Skeletal muscle satellite cell (primary cell): ENCODE measurements around the gene CDH7.

Experiments used
- H3K27me3 ChIP-seq: 2 replicates; pipeline ENCODE4 v1.7.0; 2013; ENCODE audit warnings: low read length; ENCODE audit not compliant: control insufficient read depth, insufficient read depth
- H3K36me3 ChIP-seq: 2 replicates; pipeline ENCODE4 v1.7.0; 2013; ENCODE audit warnings: mild to moderate bottlenecking, control low read depth, low read length; ENCODE audit not compliant: insufficient read depth
- H3K4me1 ChIP-seq: 2 replicates; pipeline ENCODE4 v1.7.0; 2013; ENCODE audit warnings: low read length; ENCODE audit not compliant: control insufficient read depth, insufficient read depth
- H3K4me2 ChIP-seq: 2 replicates; pipeline ENCODE4 v1.7.0; 2013; ENCODE audit warnings: mild to moderate bottlenecking, low read length
- H3K4me3 ChIP-seq: 2 replicates; pipeline ENCODE4 v1.7.0; 2013; ENCODE audit warnings: low read length
- H3K9ac ChIP-seq: 2 replicates; pipeline ENCODE4 v1.7.0; 2013; ENCODE audit warnings: mild to moderate bottlenecking, low read depth, low read length, moderate library complexity
- H3K9me3 ChIP-seq: replicated peaks from 2 replicates; pipeline ENCODE4 v1.7.0; 2013; ENCODE audit warnings: mild to moderate bottlenecking, control low read depth, low read length

CDH7 gene

DNA sequence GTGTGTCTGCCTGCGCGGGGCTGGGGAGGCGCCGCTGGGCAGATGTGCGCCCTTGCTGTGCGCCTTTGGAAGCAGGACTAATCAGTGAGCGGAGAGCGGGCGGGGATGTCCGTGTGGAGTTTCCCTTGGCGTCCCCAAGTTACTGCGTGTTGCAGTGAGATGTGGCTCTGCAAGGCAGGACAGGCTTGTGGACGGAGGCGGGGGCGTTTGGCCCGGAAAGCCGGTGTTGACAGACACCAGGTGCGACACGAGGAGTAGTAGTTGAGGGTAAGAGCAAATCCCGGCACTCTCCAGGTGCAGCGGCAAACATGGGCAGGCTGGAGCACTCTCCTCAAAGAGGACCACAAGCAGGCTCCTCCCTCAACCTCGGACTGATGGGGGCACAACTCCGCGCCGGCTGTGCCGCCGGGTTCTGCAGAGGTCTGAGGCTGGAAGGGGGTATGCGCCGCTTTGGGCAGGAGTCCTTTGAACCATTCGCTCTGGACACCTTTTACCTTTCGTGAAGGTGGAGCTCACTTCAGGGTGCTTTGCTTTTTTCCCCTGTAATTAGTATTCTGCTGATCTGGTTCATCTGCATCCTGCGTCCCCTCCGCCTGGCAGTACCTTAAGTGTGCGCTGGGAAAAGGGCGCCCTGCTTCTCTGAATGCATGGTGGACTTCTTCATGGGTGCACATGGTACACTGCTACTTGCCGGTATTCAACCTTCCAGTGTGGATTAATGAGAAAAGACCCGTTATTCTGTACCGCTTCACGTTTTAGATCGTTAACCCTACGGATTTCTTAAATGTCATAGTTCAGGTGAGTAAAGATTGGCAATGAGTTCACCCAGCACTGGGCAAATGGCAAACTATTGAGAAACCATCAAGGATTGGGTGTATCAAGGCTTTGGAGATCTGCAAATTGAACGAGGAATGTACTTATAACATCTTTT lies 608 bp downstream of the CDH7 start:
- no peak overlapping the region for H3K4me2 ChIP-seq
- no peaks in the 10 kb centered on the region for H3K36me3 ChIP-seq
- no peaks in the 10 kb centered on the region for H3K27me3 ChIP-seq
- no peak overlapping the region for H3K9ac ChIP-seq
- H3K9me3 ChIP-seq, result no peaks in the 10 kb centered on the region
- H3K4me1 ChIP-seq, result no peaks in the 10 kb centered on the region
- no peak overlapping the region for H3K4me3 ChIP-seq

DNA sequence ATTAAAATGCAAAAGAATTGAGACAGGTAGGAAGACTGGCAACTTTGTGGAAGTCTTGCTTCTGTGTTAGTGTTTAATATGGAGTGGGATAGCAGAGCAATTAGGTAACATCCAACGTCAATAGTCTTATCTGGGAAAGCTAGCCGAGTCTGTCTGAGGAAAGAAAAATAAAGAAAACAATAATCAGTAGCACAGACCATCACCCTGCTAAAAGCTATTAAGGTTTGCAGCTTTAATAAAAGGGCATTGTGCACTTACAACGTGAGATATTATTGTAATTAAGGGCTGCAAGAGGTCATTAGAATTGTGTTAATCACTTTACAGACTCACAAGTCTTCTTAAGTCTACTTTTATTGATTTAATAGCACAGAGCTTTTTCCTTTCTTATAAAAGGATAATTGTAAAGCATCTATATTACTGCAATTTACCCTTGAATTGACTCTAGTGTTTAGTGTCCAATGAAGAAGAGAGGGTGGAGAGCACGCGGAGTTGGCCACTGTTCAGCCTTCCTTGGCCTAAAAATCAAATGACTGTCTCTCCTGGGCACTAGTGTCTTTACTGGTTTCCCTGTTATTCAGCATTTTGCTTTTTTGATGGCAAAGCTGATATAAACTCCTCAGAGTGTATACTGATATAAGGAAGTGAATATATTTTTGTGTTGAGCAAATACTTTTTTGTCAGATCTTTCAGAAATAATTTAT lies 2.0 kb downstream of the CDH7 start:
- no peak overlapping the region for H3K4me3 ChIP-seq
- H3K27me3 ChIP-seq, result no peaks in the 10 kb centered on the region

DNA sequence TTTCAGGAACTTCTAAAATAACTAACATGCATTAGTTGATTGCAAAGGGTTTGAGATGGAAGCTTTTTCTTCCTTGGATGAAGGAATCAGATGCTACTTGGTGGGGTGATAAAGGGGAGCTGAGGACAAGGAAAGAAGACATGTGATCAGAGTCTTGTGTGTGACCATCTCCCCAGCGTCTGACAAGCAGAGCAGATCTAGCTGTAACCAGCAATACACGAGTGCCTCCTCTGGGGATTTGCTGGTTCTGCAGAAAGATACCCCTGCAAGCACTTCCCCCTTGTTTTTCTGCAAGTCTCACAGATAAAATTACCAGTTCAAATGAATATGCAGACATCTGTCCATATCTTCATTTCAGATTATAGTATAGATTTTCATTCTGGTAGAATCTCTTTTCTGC lies 2.7 kb downstream of the CDH7 start:
- no peaks in the 10 kb centered on the region for H3K9me3 ChIP-seq
- no peaks in the 10 kb centered on the region for H3K4me1 ChIP-seq
- H3K4me3 ChIP-seq, result no peak overlapping the region
- no peaks in the 10 kb centered on the region for H3K27me3 ChIP-seq
- H3K9ac ChIP-seq, result no peak overlapping the region
- no peaks in the 10 kb centered on the region for H3K36me3 ChIP-seq
- H3K4me2 ChIP-seq, result no peak overlapping the region

More for the DNA sequence above, 2.0 kb downstream of the CDH7 start:
- Histone ChIP-seq H3K36me3 (no peaks in the 10 kb centered on the region), H3K9me3 (no peaks in the 10 kb centered on the region), H3K9ac (no peak overlapping the region), H3K4me2 (no peak overlapping the region), H3K4me1 (no peaks in the 10 kb centered on the region)

DNA sequence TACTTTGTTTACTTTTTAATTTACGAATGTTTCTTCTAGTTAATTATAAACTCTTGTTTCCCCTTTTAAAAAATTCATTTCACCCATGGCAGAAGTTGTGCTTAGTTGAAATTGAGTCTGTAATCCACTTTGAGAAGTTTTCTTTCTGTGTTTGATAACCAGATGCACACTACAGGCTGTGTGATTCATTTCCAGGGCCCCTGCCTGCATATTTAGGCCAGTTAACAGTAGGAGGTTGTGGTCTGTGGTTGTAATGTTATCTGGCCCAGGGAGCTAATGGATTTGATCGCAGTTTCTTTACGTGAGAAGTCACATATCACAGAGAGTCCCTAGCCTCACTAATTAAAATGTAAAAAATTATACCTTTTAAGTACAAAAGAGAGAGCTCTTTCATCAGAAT lies 3.3 kb downstream of the CDH7 start:
- Histone ChIP-seq H3K4me3 (no peak overlapping the region), H3K36me3 (no peaks in the 10 kb centered on the region), H3K4me1 (no peaks in the 10 kb centered on the region), H3K9ac (no peak overlapping the region), H3K9me3 (no peaks in the 10 kb centered on the region), H3K27me3 (no peaks in the 10 kb centered on the region), H3K4me2 (no peak overlapping the region)

DNA sequence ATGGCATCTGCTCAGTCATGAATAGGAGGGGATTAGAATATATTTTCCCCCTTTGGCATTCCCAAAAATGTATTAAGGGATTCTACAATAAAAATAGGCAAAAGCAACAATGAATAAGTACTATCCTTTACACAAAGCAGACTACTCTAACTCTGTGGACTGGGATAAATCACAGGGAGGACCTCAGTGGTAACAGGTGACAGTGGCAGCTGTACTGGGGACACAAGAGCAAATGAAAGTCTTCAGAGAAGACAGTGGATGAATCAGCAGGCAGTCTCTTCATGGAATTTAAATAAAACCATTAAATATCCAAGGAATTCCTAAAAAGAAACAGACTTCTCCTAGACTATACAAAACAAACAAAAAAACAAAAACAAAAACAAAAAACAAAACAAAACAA lies 4.8 kb downstream of the CDH7 start:
- H3K4me3 ChIP-seq, result no peak overlapping the region
- no peak overlapping the region for H3K9ac ChIP-seq
- H3K27me3 ChIP-seq, result no peaks in the 10 kb centered on the region
- no peaks in the 10 kb centered on the region for H3K9me3 ChIP-seq
- no peaks in the 10 kb centered on the region for H3K4me1 ChIP-seq
- H3K4me2 ChIP-seq, result no peak overlapping the region
- H3K36me3 ChIP-seq, result no peaks in the 10 kb centered on the region

DNA sequence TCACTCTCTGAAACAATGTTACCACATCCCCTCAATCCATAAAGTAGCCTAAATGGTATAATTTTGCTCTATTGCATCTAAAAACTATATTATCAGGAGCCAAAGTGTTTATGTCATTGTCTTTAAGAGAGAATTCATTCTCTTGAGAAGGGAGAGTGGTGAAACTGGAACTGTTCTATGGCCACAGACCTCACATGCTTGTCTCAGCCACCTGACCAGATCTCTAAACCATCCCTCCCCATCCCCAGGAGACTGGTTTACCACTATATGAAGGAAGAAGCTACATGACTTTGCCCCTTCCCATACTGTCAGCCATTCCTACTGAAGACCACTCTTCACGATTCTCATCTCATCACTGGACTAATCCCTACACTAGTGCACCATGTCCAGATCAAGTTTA lies 9.6 kb downstream of the CDH7 start:
- H3K36me3 ChIP-seq, result no peaks in the 10 kb centered on the region
- H3K9ac ChIP-seq, result no peak overlapping the region
- H3K4me1 ChIP-seq, result no peaks in the 10 kb centered on the region
- H3K4me3 ChIP-seq, result no peak overlapping the region
- no peaks in the 10 kb centered on the region for H3K9me3 ChIP-seq
- H3K27me3 ChIP-seq, result no peaks in the 10 kb centered on the region
- H3K4me2 ChIP-seq, result no peak overlapping the region

DNA sequence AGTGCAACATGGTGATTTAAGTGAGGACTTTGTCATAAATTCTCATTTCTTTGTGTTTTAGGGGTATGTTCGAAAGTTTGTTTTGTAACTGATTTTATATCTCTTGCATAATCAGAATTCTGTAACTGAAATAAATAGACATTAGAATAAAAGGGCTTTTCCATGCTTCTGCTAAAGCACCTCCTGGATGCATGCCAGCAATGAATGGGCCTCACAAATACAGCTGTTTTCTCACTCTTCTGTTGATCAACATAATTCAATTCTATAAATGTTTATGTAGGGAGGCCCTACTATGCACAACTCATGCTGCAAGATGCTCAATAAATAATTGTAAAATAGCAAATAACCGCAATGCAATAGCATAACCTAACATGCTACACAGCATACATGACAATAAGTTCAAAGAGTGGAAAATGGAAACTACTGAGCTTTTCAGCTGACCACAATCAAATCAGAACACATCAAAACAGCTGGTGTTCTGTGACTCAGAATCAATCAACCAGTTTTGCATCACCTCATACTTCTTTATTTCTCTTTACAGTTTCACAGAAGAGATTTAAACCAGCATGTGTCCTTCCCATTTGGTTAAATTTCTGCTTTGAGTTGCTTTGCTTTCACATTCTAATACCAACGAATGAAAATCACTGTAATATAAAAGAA lies 11.0 kb downstream of the CDH7 start:
- no peaks in the 10 kb centered on the region for H3K27me3 ChIP-seq
- H3K4me1 ChIP-seq, result no peaks in the 10 kb centered on the region
- H3K4me2 ChIP-seq, result no peak overlapping the region
- H3K4me3 ChIP-seq, result no peak overlapping the region
- H3K9me3 ChIP-seq, result no peaks in the 10 kb centered on the region
- no peaks in the 10 kb centered on the region for H3K36me3 ChIP-seq
- no peak overlapping the region for H3K9ac ChIP-seq

DNA sequence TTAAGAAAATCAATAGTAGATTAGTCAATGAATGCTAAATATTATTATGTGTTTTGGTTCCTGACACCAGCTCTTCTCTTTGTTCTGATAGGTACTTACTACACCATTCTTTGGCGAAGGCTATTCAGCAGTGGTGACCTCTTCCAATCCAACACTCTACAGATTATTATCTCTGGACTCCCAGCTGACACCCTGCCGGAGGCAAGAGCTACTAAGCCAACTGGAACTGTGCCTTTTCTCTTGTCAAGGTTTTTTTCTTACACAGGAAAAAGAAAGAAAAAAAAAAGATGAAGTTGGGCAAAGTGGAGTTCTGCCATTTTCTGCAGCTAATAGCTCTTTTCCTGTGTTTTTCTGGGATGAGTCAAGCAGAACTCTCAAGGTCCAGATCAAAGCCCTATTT lies 11.7 kb downstream of the CDH7 start:
- H3K4me2 ChIP-seq, result no peak overlapping the region
- no peak overlapping the region for H3K4me3 ChIP-seq
- no peak overlapping the region for H3K9ac ChIP-seq
- no peaks in the 10 kb centered on the region for H3K27me3 ChIP-seq
- no peaks in the 10 kb centered on the region for H3K4me1 ChIP-seq
- no peaks in the 10 kb centered on the region for H3K36me3 ChIP-seq
- no peaks in the 10 kb centered on the region for H3K9me3 ChIP-seq

DNA sequence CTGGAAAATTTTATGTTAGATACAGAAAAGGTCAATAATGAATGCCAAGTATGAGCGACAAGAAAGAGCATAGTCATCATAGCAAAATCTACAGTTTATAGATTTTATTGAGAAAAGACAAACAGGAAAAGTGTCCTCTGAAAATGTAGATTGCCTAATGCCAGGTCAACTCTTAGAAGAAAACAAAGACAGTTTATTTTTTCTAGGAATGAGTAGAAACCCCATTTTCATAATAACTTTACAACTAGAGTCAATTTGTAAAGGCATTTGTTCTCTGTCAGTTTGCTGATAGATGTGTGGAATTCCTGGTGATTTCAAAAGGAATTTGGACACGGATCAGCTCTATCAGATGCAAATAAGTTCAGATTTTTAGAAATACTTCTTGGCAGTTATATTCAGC lies 16.6 kb downstream of the CDH7 start:
- Histone ChIP-seq H3K9me3 (no peaks in the 10 kb centered on the region), H3K4me2 (no peak overlapping the region), H3K9ac (no peak overlapping the region), H3K36me3 (no peaks in the 10 kb centered on the region), H3K4me1 (no peaks in the 10 kb centered on the region), H3K27me3 (no peaks in the 10 kb centered on the region), H3K4me3 (no peak overlapping the region)

DNA sequence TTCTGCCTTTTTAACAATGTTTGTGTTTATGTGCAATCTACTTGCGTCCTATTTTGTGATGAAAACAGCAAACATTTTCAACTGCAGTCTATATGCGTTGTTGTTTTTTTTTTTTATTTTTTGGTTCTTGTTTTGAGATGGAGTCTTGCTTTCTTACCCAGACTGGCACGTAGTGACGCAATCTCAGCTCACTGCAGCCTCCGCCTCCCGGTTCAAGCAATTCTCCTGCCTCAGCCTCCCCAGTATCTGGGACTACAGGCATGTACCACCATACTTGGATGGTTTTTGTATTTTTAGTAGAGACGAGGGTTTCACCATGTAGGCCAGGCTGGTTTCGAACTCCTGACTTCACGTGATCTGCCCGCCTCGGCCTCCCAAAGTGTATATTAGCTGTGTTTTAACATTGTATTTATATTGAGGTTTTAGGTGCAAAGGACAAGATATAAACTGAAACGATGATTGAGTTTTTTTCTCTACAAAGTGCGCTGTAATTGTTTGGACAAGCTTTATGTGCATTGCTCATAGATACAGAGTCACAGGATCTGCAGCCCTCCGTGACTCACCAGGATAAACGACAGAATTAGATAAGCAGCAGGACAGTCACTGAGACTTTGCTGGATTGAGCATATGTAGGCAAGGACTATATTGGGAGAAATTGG lies 17.4 kb downstream of the CDH7 start:
- no peak overlapping the region for H3K4me3 ChIP-seq
- H3K9me3 ChIP-seq, result no peaks in the 10 kb centered on the region
- H3K36me3 ChIP-seq, result no peaks in the 10 kb centered on the region
- H3K4me2 ChIP-seq, result no peak overlapping the region
- no peak overlapping the region for H3K9ac ChIP-seq
- H3K4me1 ChIP-seq, result no peaks in the 10 kb centered on the region
- no peaks in the 10 kb centered on the region for H3K27me3 ChIP-seq

DNA sequence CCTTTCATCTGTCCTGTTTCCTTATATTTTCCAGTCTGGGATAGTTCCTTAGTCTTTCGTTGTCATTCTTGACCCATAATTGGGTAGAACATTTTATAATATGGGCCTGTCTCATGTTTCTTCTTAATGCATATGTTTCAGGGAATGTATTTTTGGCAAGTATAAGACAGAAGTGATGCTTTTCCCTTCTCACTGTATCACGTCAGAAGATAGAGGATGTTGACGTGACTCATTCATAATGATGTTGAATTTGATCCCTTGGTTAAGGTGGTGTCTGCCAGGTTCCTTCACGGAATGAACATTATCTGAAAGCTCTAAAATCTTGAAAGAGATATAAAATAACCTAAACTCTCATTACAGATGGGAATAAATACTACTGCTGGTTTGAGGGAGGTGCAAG lies 18.8 kb downstream of the CDH7 start:
- no peak overlapping the region for H3K9ac ChIP-seq
- H3K4me1 ChIP-seq, result no peaks in the 10 kb centered on the region
- no peaks in the 10 kb centered on the region for H3K36me3 ChIP-seq

More for the DNA sequence above, 18.8 kb downstream of the CDH7 start:
- peaks cover 3% of the 10 kb centered on the region for H3K9me3 ChIP-seq
- no peaks in the 10 kb centered on the region for H3K27me3 ChIP-seq
- no peak overlapping the region for H3K4me3 ChIP-seq
- no peak overlapping the region for H3K4me2 ChIP-seq
